HEK293 (cell line): ENCODE data around the gene BOC.

ENCODE experiments used
- CTCF ChIA-PET: fragments of 350-600 bp; formaldehyde crosslinking; extraction: SDS; loops from one replicate; lab custom pipeline; 2021; ENCODE audit warnings: antibody characterized with exemption; lab: Yijun Ruan, JAX
- POLR2A ChIA-PET: fragments of 300-600 bp; formaldehyde crosslinking; extraction: SDS; loops from one replicate; lab custom pipeline; 2020; ENCODE audit warnings: antibody characterized with exemption, inconsistent platforms; lab: Yijun Ruan, JAX
- H3K27ac ChIP-seq: fragments of 200-500 bp; sonication (Bioruptor generic); 2 replicates; pipeline ENCODE4 v1.5.1; 2014; ENCODE audit warnings: low read depth, low read length, control low read depth, inconsistent platforms; ENCODE audit errors: extremely low read depth
- H3K36me3 ChIP-seq, 2 experiments: fragments of 200-500 bp in 1 of 2; sonication (Bioruptor generic) in 1 of 2; 1 replicate in 1 of 2; 2 replicates in 1 of 2; pipeline ENCODE4 v1.5.1; 2014 to 2017; ENCODE audit warnings: inconsistent platforms in 2 of 2, low read length in 2 of 2; ENCODE audit not compliant: control insufficient read depth in 2 of 2, insufficient read depth in 1 of 2
- H3K4me1 ChIP-seq: fragments of 200-500 bp; sonication (Bioruptor generic); 2 replicates; pipeline ENCODE4 v1.5.1; 2014; ENCODE audit warnings: mild to moderate bottlenecking, low read length, inconsistent platforms; ENCODE audit not compliant: control insufficient read depth, insufficient read depth
- H3K4me3 ChIP-seq: 2 replicates; pipeline ENCODE4 v1.5.1; 2011; ENCODE audit warnings: low read depth, mild to moderate bottlenecking, control low read depth, low read length, moderate library complexity
- H3K9me3 ChIP-seq: fragments of 200-500 bp; sonication (Bioruptor generic); 2 replicates; pipeline ENCODE4 v1.5.1; 2014; ENCODE audit warnings: low read depth, low read length, inconsistent platforms; ENCODE audit not compliant: control insufficient read depth, insufficient read depth
- CTCF ChIP-seq: fragments of 450-650 bp; formaldehyde crosslinking; IDR thresholded peaks from 2 replicates; pipeline ENCODE4 v1.5.1; 2016; ENCODE audit warnings: missing biosample characterization, missing genetic modification characterization
- OVOL3 ChIP-seq: fragments of 450-650 bp; formaldehyde crosslinking; IDR thresholded peaks from 2 replicates; pipeline ENCODE4 v1.5.1; 2016; ENCODE audit warnings: missing biosample characterization, missing genetic modification characterization
- RBAK ChIP-seq: fragments of 450-650 bp; formaldehyde crosslinking; IDR thresholded peaks from 2 replicates; pipeline ENCODE4 v1.5.1; 2016; ENCODE audit warnings: missing biosample characterization, missing genetic modification characterization
- SETDB1 ChIP-seq: IDR thresholded peaks from one replicate; pipeline ENCODE4 v1.6.1; 2017; ENCODE audit warnings: mild to moderate bottlenecking, low read length, moderate library complexity, mixed read lengths; ENCODE audit not compliant: insufficient read length
- SP3 ChIP-seq: fragments of 450-650 bp; formaldehyde crosslinking; IDR thresholded peaks from 2 replicates; pipeline ENCODE4 v1.5.1; 2016; ENCODE audit warnings: missing biosample characterization, missing genetic modification characterization
- YY1 ChIP-seq: fragments of 450-650 bp; formaldehyde crosslinking; IDR thresholded peaks from 2 replicates; pipeline ENCODE4 v1.5.1; 2018; ENCODE audit warnings: missing biosample characterization, missing genetic modification characterization
- YY2 ChIP-seq: fragments of 450-650 bp; formaldehyde crosslinking; IDR thresholded peaks from 2 replicates; pipeline ENCODE4 v1.5.1; 2016; ENCODE audit warnings: missing biosample characterization, missing genetic modification characterization
- ZBTB10 ChIP-seq: fragments of 450-650 bp; formaldehyde crosslinking; IDR thresholded peaks from 2 replicates; pipeline ENCODE4 v1.5.1; 2016; ENCODE audit warnings: missing biosample characterization, missing genetic modification characterization
- ZBTB7A ChIP-seq: fragments of 450-650 bp; formaldehyde crosslinking; IDR thresholded peaks from 2 replicates; pipeline ENCODE4 v1.5.1; 2016; ENCODE audit warnings: low read depth, missing biosample characterization, missing genetic modification characterization
- ZIC2 ChIP-seq: fragments of 450-650 bp; formaldehyde crosslinking; IDR thresholded peaks from 2 replicates; pipeline ENCODE4 v1.5.1; 2016; ENCODE audit warnings: missing biosample characterization, missing genetic modification characterization
- ZNF19 ChIP-seq: fragments of 450-650 bp; formaldehyde crosslinking; IDR thresholded peaks from 2 replicates; pipeline ENCODE4; 2016; ENCODE audit warnings: missing biosample characterization, missing genetic modification characterization, low read depth
- ZNF214 ChIP-seq: fragments of 450-650 bp; formaldehyde crosslinking; IDR thresholded peaks from 2 replicates; pipeline ENCODE4 v1.5.1; 2017; ENCODE audit warnings: missing biosample characterization, mild to moderate bottlenecking, missing genetic modification characterization, borderline replicate concordance
- ZNF394 ChIP-seq: fragments of 450-650 bp; formaldehyde crosslinking; IDR thresholded peaks from 2 replicates; pipeline ENCODE4 v1.5.1; 2016; ENCODE audit warnings: missing biosample characterization, missing genetic modification characterization, mild to moderate bottlenecking, moderate library complexity, borderline replicate concordance
- ZNF423 ChIP-seq: fragments of 450-650 bp; formaldehyde crosslinking; IDR thresholded peaks from 2 replicates; pipeline ENCODE4 v1.5.1; 2016; ENCODE audit warnings: missing biosample characterization, missing genetic modification characterization
- ZNF488 ChIP-seq: fragments of 450-650 bp; formaldehyde crosslinking; IDR thresholded peaks from 2 replicates; pipeline ENCODE4 v1.5.1; 2016; ENCODE audit warnings: missing biosample characterization, missing genetic modification characterization
- ZNF561 ChIP-seq: fragments of 450-650 bp; IDR thresholded peaks from 2 replicates; pipeline ENCODE4 v1.5.1; 2018; ENCODE audit warnings: missing biosample characterization, missing genetic modification characterization, borderline replicate concordance
- ZNF626 ChIP-seq: fragments of 450-650 bp; sonication (Bioruptor Pico); formaldehyde crosslinking; IDR thresholded peaks from 2 replicates; pipeline ENCODE4 v1.5.1; 2018; ENCODE audit warnings: missing biosample characterization, missing genetic modification characterization, inconsistent platforms
- ZNF747 ChIP-seq: fragments of 450-650 bp; formaldehyde crosslinking; IDR thresholded peaks from 2 replicates; pipeline ENCODE4 v1.5.1; 2016; ENCODE audit warnings: missing biosample characterization, missing genetic modification characterization
- ZNF792 ChIP-seq: fragments of 450-650 bp; formaldehyde crosslinking; IDR thresholded peaks from 2 replicates; pipeline ENCODE4 v1.5.1; 2016; ENCODE audit warnings: missing biosample characterization, missing genetic modification characterization
- TF ChIP-seq, protein P1 (sequence below): fragments of 450-650 bp; formaldehyde crosslinking; IDR thresholded peaks from 2 replicates; pipeline ENCODE4 v1.5.1; 2016; ENCODE audit warnings: missing biosample characterization, missing genetic modification characterization
- TF ChIP-seq, protein P2 (sequence below): fragments of 450-650 bp; formaldehyde crosslinking; IDR thresholded peaks from 2 replicates; pipeline ENCODE4 v1.5.1; 2016; ENCODE audit warnings: missing biosample characterization, missing genetic modification characterization

BOC gene

DNA sequence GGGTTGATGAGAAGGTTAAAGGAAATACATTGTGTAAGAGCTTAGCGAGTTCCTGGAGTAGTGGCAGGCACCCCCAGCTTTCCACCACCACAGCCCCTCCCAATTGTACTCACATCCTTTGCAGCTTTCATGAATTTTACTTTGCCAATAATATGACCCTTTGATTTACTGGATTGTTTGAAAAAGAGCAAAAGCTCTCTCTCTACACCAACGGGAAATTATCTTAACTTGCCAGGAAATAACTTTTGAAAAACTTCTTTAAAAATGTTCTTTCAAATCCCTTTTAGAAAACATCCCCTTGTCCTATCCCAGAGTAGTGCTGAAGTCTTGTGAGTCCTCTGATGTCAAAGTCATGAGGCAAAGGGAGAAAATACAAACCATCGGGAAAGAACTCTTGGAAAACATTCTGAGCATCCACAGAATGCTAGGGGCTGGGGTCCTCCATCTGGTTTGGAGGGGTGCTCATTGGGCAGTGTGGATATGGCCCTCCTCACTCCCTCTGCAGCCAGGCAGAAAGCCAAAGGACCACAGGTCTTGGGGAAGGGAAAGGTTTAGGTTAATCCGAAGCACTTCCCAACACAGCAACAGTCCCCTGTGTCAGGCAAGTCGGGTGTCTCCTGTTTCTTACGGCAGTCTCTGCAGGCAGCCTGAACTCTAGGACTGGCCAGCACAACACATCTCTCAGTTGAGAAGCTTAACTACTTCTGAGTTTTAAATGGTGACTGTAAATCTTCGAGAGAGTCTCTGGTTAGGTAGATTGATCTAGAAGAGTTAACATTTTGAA lies 36.5 kb downstream of the BOC start:
- TF ChIP-seq ZBTB7A (tag by site-specific recombination) (no peak), YY1 (tag by site-specific recombination) (no peak), ZNF488 (tag by site-specific recombination) (no peak)
- H3K4me1 ChIP-seq = no peaks in the 10 kb centered on the region
- ChIA-PET POLR2A (no interaction called here), CTCF (interaction anchor here (0.7 to 1.2 kb wide), 2 partner anchors 21 to 41 kb away, joined by 4 to 5 read pairs; no protein-coding TSS in a partner anchor)
- H3K36me3 ChIP-seq = peaks cover 0 to 29% of the 10 kb centered on the region in 2 experiments; a peak in 1 of 3 replicates
- H3K27ac ChIP-seq = no peak overlapping the region
- no peaks in the 10 kb centered on the region for H3K9me3 ChIP-seq
- H3K4me3 ChIP-seq = no peak overlapping the region

DNA sequence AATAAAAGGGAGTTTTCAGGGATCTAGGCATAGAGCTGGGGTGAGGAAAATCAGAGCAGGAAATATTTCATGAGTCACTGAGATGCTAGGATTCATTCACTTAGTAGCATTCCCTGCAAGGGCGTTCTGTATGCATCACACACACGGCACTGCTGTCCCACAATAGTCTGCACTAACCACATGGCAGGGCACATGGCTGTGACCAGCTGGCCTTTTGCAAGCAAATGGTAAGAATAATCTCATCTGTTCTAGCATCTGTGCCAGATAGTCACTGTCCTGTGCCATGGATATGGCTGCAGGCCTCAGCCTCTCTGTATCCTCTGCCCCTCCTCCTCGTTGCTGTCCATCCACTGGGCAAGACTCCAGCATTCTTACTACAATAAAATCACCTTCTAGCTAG lies 37.8 kb downstream of the BOC start:
- H3K9me3 ChIP-seq = no peaks in the 10 kb centered on the region
- no peak overlapping the region for H3K27ac ChIP-seq
- no peaks in the 10 kb centered on the region for H3K4me1 ChIP-seq
- H3K36me3 ChIP-seq = peaks cover 0 to 29% of the 10 kb centered on the region in 2 experiments; a peak in 1 of 3 replicates
- TF ChIP-seq ZNF214 = no peak
- TF ChIP-seq, protein P1, sequence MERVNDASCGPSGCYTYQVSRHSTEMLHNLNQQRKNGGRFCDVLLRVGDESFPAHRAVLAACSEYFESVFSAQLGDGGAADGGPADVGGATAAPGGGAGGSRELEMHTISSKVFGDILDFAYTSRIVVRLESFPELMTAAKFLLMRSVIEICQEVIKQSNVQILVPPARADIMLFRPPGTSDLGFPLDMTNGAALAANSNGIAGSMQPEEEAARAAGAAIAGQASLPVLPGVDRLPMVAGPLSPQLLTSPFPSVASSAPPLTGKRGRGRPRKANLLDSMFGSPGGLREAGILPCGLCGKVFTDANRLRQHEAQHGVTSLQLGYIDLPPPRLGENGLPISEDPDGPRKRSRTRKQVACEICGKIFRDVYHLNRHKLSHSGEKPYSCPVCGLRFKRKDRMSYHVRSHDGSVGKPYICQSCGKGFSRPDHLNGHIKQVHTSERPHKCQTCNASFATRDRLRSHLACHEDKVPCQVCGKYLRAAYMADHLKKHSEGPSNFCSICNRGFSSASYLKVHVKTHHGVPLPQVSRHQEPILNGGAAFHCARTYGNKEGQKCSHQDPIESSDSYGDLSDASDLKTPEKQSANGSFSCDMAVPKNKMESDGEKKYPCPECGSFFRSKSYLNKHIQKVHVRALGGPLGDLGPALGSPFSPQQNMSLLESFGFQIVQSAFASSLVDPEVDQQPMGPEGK (tag by site-specific recombination) = no peak
- TF ChIP-seq ZBTB10 (tag by site-specific recombination) = no peak
- TF ChIP-seq CTCF (tag by site-specific recombination) = no peak
- no peak for TF ChIP-seq ZNF19 (tag by site-specific recombination)
- no peak for TF ChIP-seq ZNF561 (tag by site-specific recombination)
- no peak for TF ChIP-seq ZNF792 (tag by site-specific recombination)
- no peak for TF ChIP-seq OVOL3 (tag by site-specific recombination)
- TF ChIP-seq SETDB1 = no peak
- TF ChIP-seq YY2 = no peak
- no peak for TF ChIP-seq ZNF747 (tag by site-specific recombination)
- TF ChIP-seq ZIC2 = no peak
- TF ChIP-seq, protein P2, sequence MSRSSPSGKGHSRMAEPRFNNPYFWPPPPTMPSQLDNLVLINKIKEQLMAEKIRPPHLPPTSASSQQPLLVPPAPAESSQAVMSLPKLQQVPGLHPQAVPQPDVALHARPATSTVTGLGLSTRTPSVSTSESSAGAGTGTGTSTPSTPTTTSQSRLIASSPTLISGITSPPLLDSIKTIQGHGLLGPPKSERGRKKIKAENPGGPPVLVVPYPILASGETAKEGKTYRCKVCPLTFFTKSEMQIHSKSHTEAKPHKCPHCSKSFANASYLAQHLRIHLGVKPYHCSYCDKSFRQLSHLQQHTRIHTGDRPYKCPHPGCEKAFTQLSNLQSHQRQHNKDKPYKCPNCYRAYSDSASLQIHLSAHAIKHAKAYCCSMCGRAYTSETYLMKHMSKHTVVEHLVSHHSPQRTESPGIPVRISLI (tag by site-specific recombination) = no peak
- TF ChIP-seq ZNF423 (tag by site-specific recombination) = no peak
- no peak for TF ChIP-seq ZNF394 (tag by site-specific recombination)
- TF ChIP-seq SP3 (tag by site-specific recombination) = no peak
- TF ChIP-seq RBAK = no peak
- TF ChIP-seq ZNF626 (tag by site-specific recombination) = no peak
- no peak overlapping the region for H3K4me3 ChIP-seq
- ChIA-PET POLR2A (interaction anchor here (1.0 kb wide), 1 partner anchor 21 kb away, joined by 3 read pairs; no protein-coding TSS in a partner anchor), CTCF (interaction anchor here (1.2 kb wide), 1 partner anchor 40 kb away, joined by 4 read pairs; no protein-coding TSS in a partner anchor)
